Sigmoid colon (tissue), 7 donors: Measurements from ENCODE around the gene GAA. TPM values are rescaled to one million over a fixed set of nuclear protein-coding genes. Genes with fewer than 3 reads are reported as not detected.
A peak's percentile ranks its signal among the peaks of the same experiment; 100 is the strongest.

Experiments used
- DNase-seq: peaks from one replicate; pipeline ENCODE4 v3.0.0-alpha.2; 2019
- H3K27ac ChIP-seq, 4 donors: fragments of 200-600 bp; sonication (generic); one replicate each; pipeline ENCODE4 v1.5.1; 2016 to 2019; ENCODE audit warnings: mild to moderate bottlenecking in 1 of 4
- H3K27me3 ChIP-seq, 3 donors: fragments of 200-600 bp; sonication (generic); one replicate each; pipeline ENCODE4 v1.5.1; 2019; ENCODE audit warnings: mild to moderate bottlenecking in 1 of 3
- H3K36me3 ChIP-seq, 4 donors: fragments of 200-600 bp; sonication (generic); one replicate each; pipeline ENCODE4 v1.5.1; 2016 to 2019
- H3K4me1 ChIP-seq, 4 donors: fragments of 200-600 bp; sonication (generic); one replicate each; pipeline ENCODE4 v1.5.1; 2017 to 2019
- H3K4me3 ChIP-seq, 4 donors: fragments of 200-600 bp; sonication (generic); one replicate each; pipeline ENCODE4 v1.5.1; 2017 to 2019; ENCODE audit warnings: mild to moderate bottlenecking in 2 of 4, moderate library complexity in 1 of 4
- H3K9me3 ChIP-seq, 4 donors: fragments of 200-600 bp in 3 of 4; sonication (generic) in 3 of 4; one replicate each; pipeline versions ENCODE4 v1.5.1 to v1.6.1; 2013 to 2019
- EP300 ChIP-seq, 4 donors: sonication (generic); formaldehyde crosslinking; IDR thresholded peaks; one replicate each; pipeline ENCODE4 v1.6.1; 2017; ENCODE audit warnings: antibody characterized with exemption in 4 of 4
- POLR2A ChIP-seq, 2 donors: fragments of 450-650 bp; IDR thresholded peaks; one replicate each; pipeline ENCODE4 v1.6.1; 2016; ENCODE audit warnings: antibody characterized with exemption in 2 of 2, mild to moderate bottlenecking in 2 of 2, moderate library complexity in 2 of 2
- POLR2AphosphoS5 ChIP-seq, 4 donors: sonication (generic); formaldehyde crosslinking; IDR thresholded peaks; one replicate each; pipeline ENCODE4 v1.6.1; 2017; ENCODE audit warnings: antibody characterized with exemption in 4 of 4
- WGBS, 2 donors: extraction: QIAGEN DNeasy Blood & Tissue Kit; methylation state at CpG; one replicate each; pipeline ENCODE4 v1.1.7; 2013; 5-methylcytosine and 5-hydroxymethylcytosine counted together
- intact Hi-C: fragments of 100-400 bp; cut with DNase I; formaldehyde crosslinking; loops from one replicate; pipeline ENCODE4 v1.15.1; 2023
- polyA plus RNA-seq, 3 donors: library from polyadenylated mRNA; stranded (reverse); fragments of 200-250 nt; gene quantifications; one replicate each; pipeline ENCODE4 v1.2.3, GENCODE V29; 2013
- total RNA-seq, 4 donors: library from RNA; depleted of rRNA; stranded (reverse); fragments of >200 nt; gene quantifications; one replicate each; pipeline ENCODE4 v1.1.0, GENCODE V29; 2016
- TF ChIP-seq, protein P1 (sequence below), 4 experiments: fragments of 450-650 bp in 3 of 4; fragments of 200-600 bp in 1 of 4; IDR thresholded peaks; one replicate each; pipeline ENCODE4 v1.5.1; 2016 to 2019; ENCODE audit warnings: antibody characterized with exemption in 4 of 4, mild to moderate bottlenecking in 3 of 4, moderate library complexity in 2 of 4
- donor health status: healthy with polysubstance abuse.
- donor health status: Bipolar disorder and iron deficiency.
- donor health status: healthy.

GAA gene
- total and polyA plus RNA-seq, 7 donors, result 13.8 to 74.2 (median 38.5) TPM

- peaks cover 28 to 92% (median 77%) of the 10 kb centered on the region in 4 donors for H3K36me3 ChIP-seq
- peak; percentile 46 for DNase-seq
- 96% methylated on average over 9 of the region's 9 CpGs for WGBS, 2 donors
- H3K4me3 ChIP-seq, result no peak overlapping the region
- H3K27me3 ChIP-seq, result no peaks in the 10 kb centered on the region
- intact Hi-C loops, result no loop called here
- TF ChIP-seq POLR2AphosphoS5 (IDR thresholded peaks at IDR 0.05) (no peak), EP300 (IDR thresholded peaks at IDR 0.05) (no peak), POLR2A (IDR thresholded peaks at IDR 0.05) (no peak)
- TF ChIP-seq, protein P1, sequence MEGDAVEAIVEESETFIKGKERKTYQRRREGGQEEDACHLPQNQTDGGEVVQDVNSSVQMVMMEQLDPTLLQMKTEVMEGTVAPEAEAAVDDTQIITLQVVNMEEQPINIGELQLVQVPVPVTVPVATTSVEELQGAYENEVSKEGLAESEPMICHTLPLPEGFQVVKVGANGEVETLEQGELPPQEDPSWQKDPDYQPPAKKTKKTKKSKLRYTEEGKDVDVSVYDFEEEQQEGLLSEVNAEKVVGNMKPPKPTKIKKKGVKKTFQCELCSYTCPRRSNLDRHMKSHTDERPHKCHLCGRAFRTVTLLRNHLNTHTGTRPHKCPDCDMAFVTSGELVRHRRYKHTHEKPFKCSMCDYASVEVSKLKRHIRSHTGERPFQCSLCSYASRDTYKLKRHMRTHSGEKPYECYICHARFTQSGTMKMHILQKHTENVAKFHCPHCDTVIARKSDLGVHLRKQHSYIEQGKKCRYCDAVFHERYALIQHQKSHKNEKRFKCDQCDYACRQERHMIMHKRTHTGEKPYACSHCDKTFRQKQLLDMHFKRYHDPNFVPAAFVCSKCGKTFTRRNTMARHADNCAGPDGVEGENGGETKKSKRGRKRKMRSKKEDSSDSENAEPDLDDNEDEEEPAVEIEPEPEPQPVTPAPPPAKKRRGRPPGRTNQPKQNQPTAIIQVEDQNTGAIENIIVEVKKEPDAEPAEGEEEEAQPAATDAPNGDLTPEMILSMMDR (IDR thresholded peaks at IDR 0.05), result no peak
- no peak overlapping the region for H3K27ac ChIP-seq
- H3K4me1 ChIP-seq, result no peaks in the 10 kb centered on the region
- no peaks in the 10 kb centered on the region for H3K9me3 ChIP-seq
Measured at GRCh38 chr17:80137131-80137530, 35.8 kb downstream of the GAA start.

DNA sequence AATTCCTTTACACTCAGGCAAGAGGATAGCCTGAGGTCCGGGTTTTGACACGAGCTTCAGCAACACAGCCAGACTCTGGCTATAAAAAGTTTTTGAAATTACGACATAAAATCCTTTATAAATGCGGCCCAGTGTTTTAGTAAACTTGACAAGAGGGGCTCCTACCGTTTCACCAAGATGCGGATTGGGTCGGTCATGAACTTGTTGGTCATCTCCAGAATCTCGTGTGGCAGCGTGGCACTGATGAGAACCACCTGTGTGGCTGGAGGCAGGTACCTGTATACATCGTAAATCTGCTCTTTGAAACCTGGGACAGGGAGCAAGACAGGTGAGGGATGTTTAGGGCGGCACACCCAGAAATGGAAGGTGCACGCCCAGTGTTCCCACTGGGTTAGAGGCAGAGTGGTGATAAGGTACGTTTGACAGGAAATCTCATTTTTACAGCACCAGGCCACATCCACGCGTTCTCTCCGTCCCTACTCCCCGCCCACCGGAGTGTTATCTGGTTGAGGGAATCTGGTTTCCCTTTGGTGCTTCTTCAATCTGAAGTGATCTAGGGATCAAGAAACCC is 37.6 kb downstream of the GAA start:
- no peaks in the 10 kb centered on the region for H3K27me3 ChIP-seq
- H3K4me3 ChIP-seq, result no peak overlapping the region
- H3K27ac ChIP-seq, result no peak overlapping the region
- no peaks in the 10 kb centered on the region for H3K9me3 ChIP-seq
- peaks cover 28 to 100% (median 87%) of the 10 kb centered on the region in 4 donors for H3K36me3 ChIP-seq
- intact Hi-C loops, result no loop called here
- H3K4me1 ChIP-seq, result peaks cover 0 to 3% (median 0%) of the 10 kb centered on the region in 4 donors
- 30 to 77% methylated on average over 18 of the region's 18 CpGs for WGBS, 2 donors
- TF ChIP-seq EP300 (IDR thresholded peaks at IDR 0.05) (no peak), POLR2A (IDR thresholded peaks at IDR 0.05) (no peak), POLR2AphosphoS5 (IDR thresholded peaks at IDR 0.05) (no peak)
- TF ChIP-seq, protein P1 (IDR thresholded peaks at IDR 0.05), result no peak
- DNase-seq, result peak; percentile 27

DNA sequence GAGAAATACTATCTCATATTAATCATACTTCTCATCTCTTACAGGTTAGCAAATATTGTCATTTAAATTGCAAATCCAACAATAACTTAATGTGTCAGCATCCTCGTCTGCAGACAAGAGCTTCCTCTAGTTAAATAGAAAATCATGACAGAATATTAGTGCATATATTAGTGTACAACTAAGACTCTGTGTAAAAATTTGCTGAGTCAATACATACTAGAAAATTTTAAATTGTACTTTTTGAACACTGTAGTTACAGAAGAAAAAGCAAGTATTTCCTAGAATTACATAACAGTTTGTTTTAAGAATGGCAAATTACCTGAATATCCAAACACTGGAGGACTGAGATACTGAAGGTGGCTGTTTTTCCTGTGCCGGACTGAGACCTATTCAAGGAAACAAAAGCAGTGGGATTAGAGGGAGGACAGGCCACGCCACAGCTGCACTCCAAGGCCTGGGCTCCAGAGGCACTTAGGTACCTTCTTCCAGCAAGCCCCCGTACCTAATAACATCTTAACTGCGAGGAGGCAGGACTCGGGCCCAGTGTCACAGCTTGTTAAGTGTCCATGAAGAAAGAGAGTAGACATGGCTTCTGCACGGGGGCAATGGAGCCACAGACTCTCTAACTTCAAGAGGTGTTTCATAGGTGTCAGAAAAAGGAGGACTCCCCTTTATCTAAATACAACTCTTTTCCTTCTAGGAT is 40.2 kb downstream of the GAA start:
- Histone ChIP-seq H3K36me3 (peaks cover 22 to 76% (median 73%) of the 10 kb centered on the region in 4 donors), H3K4me3 (no peak overlapping the region), H3K9me3 (no peaks in the 10 kb centered on the region), H3K4me1 (peaks cover 0 to 25% (median 16%) of the 10 kb centered on the region in 4 donors), H3K27ac (no peak overlapping the region), H3K27me3 (no peaks in the 10 kb centered on the region)
- intact Hi-C loops, result no loop called here
- TF ChIP-seq EP300 (IDR thresholded peaks at IDR 0.05), result no peak
- 93% methylated on average over 7 of the region's 7 CpGs for WGBS, 2 donors
- peak; percentile 56 for DNase-seq

- intact Hi-C loops, result no loop called here
- WGBS, 2 donors, result 93 to 96% methylated on average over 6 of the region's 6 CpGs
- Histone ChIP-seq H3K36me3 (peaks cover 19 to 63% (median 60%) of the 10 kb centered on the region in 4 donors), H3K27ac (no peak overlapping the region), H3K4me1 (peaks cover 0 to 29% (median 17%) of the 10 kb centered on the region in 4 donors), H3K9me3 (no peaks in the 10 kb centered on the region), H3K4me3 (no peak overlapping the region), H3K27me3 (no peaks in the 10 kb centered on the region)
- peak; percentile 5 for DNase-seq
- TF ChIP-seq POLR2AphosphoS5 (IDR thresholded peaks at IDR 0.05), result no peak
- TF ChIP-seq, protein P1 (IDR thresholded peaks at IDR 0.05), result no peak
- TF ChIP-seq POLR2A (IDR thresholded peaks at IDR 0.05), result no peak
- TF ChIP-seq EP300 (IDR thresholded peaks at IDR 0.05), result no peak
Measured at GRCh38 chr17:80142929-80143328, 41.5 kb downstream of the GAA start.
